ENCODE data around the gene LSP1.
"Not testable (repeated sequence)": the region's sequence is repeated elsewhere in the genome, so short reads cannot be mapped to it uniquely, and the experiment has no call there.

LSP1 gene, protein sequence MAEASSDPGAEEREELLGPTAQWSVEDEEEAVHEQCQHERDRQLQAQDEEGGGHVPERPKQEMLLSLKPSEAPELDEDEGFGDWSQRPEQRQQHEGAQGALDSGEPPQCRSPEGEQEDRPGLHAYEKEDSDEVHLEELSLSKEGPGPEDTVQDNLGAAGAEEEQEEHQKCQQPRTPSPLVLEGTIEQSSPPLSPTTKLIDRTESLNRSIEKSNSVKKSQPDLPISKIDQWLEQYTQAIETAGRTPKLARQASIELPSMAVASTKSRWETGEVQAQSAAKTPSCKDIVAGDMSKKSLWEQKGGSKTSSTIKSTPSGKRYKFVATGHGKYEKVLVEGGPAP

DNA sequence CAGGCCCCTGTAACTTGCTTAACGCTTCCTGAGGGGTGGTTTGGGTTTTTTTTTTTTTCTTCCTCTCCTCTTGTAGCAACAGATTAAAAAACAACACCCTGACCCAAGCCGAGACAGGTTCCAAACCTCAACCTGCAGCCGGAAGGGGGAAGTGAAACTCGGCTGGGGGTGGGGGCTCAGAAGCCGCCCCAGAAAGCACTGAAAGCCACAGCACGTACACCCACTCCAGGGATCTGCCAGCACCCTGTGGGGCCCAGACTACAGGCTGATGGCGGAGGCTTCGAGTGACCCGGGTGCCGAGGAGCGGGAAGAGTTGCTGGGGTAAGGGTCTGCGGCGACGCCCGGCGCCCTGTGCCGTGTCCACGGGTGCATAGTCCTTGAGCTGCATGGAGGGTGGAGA is at the start of gene LSP1:
Gene LSP1 (plus strand): TSS at position 208 of the 400 bp plus-strand sequence. CDS start 61 bp downstream, at position 269.
- DNase-seq (ENCODE audit: insufficient read length, low spot score) (no peak), FAIRE-seq (no peak)

DNA sequence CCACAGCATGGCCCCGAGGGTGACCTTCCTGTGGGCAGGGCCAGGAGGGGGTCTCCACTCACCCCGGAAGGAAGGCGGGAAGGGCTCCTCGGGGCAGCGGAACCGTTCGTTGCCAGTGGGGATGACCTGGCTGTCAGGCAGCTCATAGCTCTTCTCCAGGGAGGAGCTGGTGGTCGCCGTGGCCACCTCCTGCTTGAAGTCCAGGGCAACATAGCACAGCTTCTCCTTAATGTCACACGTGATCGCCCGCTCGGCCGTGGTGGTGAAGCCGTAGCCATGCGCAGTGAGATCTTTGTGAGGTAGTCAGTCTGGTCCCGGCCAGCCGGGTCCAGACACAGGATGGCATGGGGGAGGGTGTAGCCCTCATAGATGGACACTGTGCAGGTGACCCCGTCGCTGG is 49.6 kb upstream of the LSP1 start:
- no peak for DNase-seq (ENCODE audit: insufficient read length, low spot score)

GRCh38 chr11:1803835-1804519 is 48.9 kb upstream of the LSP1 start:
- DNase-seq (ENCODE audit: insufficient read length, low spot score); FAIRE-seq: not testable (repeated sequence)

More for the DNA sequence above, 49.6 kb upstream of the LSP1 start:
- no peak for FAIRE-seq

DNA sequence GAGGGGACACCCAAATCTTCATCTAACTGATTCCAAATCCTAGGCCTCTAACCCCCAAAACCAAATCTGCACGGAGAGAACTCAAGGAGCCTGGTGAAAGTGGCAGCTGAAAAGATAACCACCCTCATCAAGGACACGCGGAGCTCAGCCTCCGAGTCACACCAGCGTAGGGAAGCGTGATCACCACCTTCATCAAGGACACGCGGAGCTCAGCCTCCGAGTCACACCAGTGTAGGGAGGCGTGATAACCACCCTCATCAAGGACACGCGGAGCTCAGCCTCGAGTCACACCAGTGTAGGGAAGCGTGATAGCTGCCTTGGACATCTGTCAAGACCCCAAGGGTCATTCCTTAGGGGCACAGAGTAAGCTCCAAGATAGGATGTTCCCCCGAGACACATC is 47.4 kb upstream of the LSP1 start:
- no peak for FAIRE-seq
- DNase-seq (ENCODE audit: insufficient read length, low spot score): no peak

DNA sequence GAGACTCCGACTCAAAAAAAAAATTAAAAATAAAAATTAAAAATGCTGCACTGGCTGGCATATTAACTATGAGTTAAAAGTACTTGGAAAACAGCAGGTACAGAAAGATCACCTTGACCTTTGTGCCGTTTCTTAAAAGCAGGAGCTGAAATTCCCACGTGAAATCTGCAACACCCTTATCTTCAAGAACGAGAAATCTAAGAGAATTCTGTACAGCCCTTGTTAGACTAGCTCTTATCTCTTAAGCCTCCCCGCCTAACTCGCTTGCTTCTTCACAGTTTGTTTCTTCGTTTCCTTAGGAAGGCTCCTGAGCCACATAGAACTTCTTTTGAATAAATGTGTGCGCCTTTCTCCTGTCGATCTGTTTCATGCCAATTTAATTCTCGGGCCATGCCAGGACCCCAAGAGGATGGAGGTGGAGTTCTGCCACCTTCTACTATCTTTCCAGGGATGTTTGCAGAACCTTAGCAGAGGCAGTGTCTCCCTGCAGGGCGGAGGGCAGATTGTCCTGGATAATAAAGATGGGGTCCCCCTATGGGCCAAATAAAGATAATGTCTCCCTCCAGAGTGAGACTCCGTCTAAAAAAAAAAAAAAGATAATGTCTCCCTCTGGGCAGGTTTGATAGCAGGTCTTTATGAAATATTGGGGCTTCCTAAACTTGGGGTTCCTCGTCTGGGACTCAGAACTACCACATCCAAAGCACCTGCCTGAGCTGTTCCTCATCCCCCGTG is 45.5 kb upstream of the LSP1 start:
- DNase-seq (ENCODE audit: insufficient read length, low spot score) (no peak), FAIRE-seq (no peak)

GRCh38 chr11:1810761-1811160 is 42.1 kb upstream of the LSP1 start:
- FAIRE-seq: no peak
- DNase-seq (ENCODE audit: insufficient read length, low spot score): no peak

- FAIRE-seq: no peak
- no peak for DNase-seq (ENCODE audit: insufficient read length, low spot score)
Observed at GRCh38 chr11:1812274-1812673, 40.6 kb upstream of the LSP1 start.

GRCh38 chr11:1812801-1813200 is 40.1 kb upstream of the LSP1 start:
- no peak for FAIRE-seq
- DNase-seq (ENCODE audit: insufficient read length, low spot score): no peak

DNA sequence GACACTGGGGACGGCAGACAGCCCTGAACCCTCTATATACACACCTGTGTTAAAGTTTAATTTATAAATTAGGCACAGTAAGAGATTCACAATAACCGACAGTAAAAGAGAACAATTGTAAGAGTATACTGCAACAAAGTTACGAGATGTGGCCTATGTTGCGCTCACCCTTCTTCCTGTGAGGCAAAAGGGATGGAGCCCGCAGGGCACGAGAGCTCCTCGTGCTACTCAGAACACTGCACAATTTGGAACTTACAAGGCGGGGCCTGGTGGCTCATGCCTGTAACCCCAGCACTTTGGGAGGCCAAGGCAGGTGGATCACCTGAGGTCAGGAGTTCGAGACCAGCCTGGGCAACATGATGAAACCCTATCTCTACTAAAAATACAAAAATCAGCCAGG is 39.5 kb upstream of the LSP1 start:
- FAIRE-seq; DNase-seq (ENCODE audit: insufficient read length, low spot score): not testable (repeated sequence)

GRCh38 chr11:1814691-1815090 is 38.2 kb upstream of the LSP1 start:
- DNase-seq (ENCODE audit: insufficient read length, low spot score) (no peak), FAIRE-seq (no peak)

GRCh38 chr11:1815311-1815710 is 37.6 kb upstream of the LSP1 start:
- FAIRE-seq (no peak), DNase-seq (ENCODE audit: insufficient read length, low spot score) (no peak)

- DNase-seq (ENCODE audit: insufficient read length, low spot score): no peak
Observed at GRCh38 chr11:1815751-1816150, 37.1 kb upstream of the LSP1 start.

DNA sequence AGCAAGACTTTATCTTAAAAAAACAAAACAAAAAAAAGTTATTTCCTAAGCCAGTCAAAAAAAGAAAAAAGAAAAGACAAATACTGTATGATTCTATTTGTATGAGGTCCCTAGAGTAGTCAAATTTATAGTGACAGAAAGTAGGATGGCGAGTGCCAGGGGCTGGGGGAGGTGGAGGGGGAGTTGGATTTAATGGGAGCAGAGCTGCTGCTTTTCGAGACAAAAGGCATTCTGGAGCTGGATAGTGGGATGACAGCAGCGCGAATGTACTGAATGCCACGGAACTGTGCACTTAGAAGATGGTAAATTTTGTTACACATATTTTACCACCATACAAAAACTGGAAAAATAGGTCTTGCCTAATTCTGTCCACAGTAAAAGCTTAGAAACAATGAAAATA is 35.9 kb upstream of the LSP1 start:
- FAIRE-seq: no peak
- no peak for DNase-seq (ENCODE audit: insufficient read length, low spot score)

More at GRCh38 chr11:1815751-1816150, 37.1 kb upstream of the LSP1 start:
- no peak for FAIRE-seq

- DNase-seq (ENCODE audit: insufficient read length, low spot score) (no peak), FAIRE-seq (no peak)
Observed at GRCh38 chr11:1817511-1817910, 35.4 kb upstream of the LSP1 start.

DNA sequence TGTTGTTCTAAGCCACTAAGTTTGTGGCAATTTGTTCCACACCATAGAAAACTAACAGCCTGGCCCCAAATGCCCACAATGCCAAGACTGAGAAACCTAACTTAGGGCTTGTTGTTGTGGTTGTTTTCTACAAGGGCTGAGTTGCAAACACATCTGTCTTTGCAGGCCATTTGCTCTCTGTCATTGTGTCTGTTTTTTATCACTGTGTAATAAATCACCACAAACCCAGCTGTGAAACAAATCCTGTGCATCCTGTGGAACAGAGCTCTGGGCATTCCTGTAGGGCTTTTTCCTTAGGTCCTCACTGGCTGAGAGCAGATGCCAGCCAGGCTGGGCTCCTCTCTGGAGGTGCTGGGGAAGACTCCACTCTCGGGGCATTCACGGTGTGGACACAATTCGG is 33.8 kb upstream of the LSP1 start:
- no peak for DNase-seq (ENCODE audit: insufficient read length, low spot score)

DNA sequence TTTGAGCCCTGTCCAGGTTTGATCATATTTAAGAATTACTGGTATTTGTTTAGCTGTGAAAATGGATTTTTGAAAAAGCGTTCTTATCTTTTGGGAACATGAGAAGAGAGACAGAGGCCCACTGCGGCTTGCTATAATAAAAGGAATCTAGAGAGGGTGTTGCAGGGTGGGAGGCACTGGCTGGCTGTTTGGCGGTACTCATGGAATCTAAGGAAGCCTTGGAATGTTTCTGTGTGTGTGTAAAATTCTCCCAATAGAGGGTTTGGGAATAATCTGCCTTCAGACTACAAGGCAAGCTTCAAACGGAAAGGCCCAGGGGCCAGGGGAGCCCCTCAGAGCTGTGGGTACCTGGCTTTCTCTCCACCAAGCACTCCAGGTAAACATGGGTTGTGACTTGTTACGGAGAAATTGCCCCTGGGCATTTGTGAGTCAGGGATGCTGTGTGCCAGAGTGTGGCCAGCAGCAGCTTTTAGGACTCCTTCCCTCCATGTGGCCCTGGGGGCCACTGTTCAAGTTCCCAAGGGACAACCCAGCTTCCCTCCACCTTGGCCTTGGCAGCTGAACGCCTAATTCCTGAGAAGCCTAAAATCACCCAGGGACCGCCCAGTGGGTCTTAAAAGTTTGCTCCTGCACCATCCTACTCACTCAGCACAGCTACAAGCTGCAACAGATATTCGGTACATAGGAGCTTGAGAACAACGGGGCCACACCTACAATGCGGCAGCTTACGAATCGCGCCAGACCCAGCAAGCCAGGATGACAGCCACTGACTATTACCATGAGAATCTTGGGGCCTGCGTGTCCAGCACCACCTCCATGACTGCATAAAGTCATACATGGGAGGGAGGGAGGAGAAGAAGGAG is 32.2 kb upstream of the LSP1 start:
- DNase-seq (ENCODE audit: insufficient read length, low spot score) (no peak), FAIRE-seq (no peak)

More for the DNA sequence above, 33.8 kb upstream of the LSP1 start:
- no peak for FAIRE-seq

GRCh38 chr11:1821562-1821961 is 31.3 kb upstream of the LSP1 start:
- DNase-seq (ENCODE audit: insufficient read length, low spot score) (no peak), FAIRE-seq (no peak)

GRCh38 chr11:1822648-1823375 is 30.1 kb upstream of the LSP1 start:
- FAIRE-seq (no peak), DNase-seq (ENCODE audit: insufficient read length, low spot score) (no peak)

DNA sequence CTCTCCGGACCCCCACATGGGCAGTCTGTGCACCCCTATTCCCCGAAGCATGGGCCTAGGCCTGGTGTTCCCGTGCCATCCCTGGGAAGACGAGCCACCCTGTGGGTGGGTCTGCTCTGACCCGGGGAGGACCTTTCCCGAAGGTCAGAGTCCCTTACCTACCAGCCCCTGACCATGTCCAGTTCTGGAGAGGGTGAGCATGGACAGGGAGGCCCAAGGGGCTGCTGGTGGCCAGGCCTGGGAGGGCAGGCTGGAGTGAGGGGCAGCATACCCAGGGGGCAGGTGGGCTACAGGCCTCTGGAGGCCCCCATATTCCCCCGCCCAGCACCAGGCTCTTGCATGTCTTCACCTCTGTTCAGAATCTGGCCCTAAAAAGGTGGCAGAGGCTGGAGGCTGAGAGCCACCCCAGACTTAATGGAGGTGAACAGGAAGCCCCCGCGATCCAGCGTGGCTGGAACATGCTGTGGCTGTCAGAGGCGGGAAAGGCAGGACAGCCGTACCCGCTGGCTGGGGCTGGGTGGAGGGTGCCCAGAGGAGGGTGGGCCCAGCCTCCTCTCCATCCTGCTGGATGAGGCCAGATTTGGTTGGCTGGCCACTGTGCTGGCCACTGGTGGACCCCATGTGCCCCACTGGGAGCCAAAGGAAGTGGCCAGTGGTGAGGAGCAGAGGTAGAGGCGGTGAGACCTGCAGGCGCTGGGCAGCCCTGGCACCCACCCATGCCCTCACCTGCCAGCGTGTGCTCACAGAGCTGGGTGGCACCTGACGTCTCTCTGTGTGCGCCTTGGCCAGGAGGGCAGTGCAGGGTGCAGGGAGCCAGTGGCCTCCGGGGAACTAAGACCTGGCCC is 29.3 kb upstream of the LSP1 start:
- DNase-seq (ENCODE audit: insufficient read length, low spot score): no peak
- no peak for FAIRE-seq
